Parathyroid adenoma (tissue), 2 donors: ENCODE data around the gene RAG1.

Source experiments
- H2AFZ ChIP-seq: fragments of 300-600 bp; sonication (generic); one replicate; pipeline ENCODE4 v1.7.0; 2017; ENCODE audit warnings: antibody characterized with exemption, mild to moderate bottlenecking
- H3K27ac ChIP-seq: fragments of 300-600 bp; sonication (generic); one replicate; pipeline ENCODE4 v1.7.0; 2017
- H3K27me3 ChIP-seq: fragments of 300-600 bp; sonication (generic); one replicate; pipeline ENCODE4 v1.7.0; 2017; ENCODE audit warnings: low read length; ENCODE audit not compliant: control insufficient read depth, insufficient read depth
- H3K36me3 ChIP-seq: fragments of 300-600 bp; sonication (generic); one replicate; pipeline ENCODE4 v1.7.0; 2017; ENCODE audit warnings: low read length; ENCODE audit not compliant: control insufficient read depth, insufficient read depth
- H3K4me1 ChIP-seq: fragments of 300-600 bp; sonication (generic); one replicate; pipeline ENCODE4 v1.7.0; 2017; ENCODE audit warnings: control low read depth
- H3K4me2 ChIP-seq: fragments of 300-600 bp; sonication (generic); one replicate; pipeline ENCODE4 v1.7.0; 2017; ENCODE audit warnings: low read length
- H3K4me3 ChIP-seq: fragments of 300-600 bp; sonication (generic); one replicate; pipeline ENCODE4 v1.7.0; 2017; ENCODE audit warnings: low read depth, low read length
- H3K79me2 ChIP-seq: fragments of 300-600 bp; sonication (generic); one replicate; pipeline ENCODE4 v1.7.0; 2017; ENCODE audit warnings: control low read depth
- H3K9ac ChIP-seq: fragments of 300-600 bp; sonication (generic); one replicate; pipeline ENCODE4 v1.7.0; 2017; ENCODE audit warnings: mild to moderate bottlenecking
- H3K9me3 ChIP-seq: fragments of 300-600 bp; sonication (generic); one replicate; pipeline ENCODE4 v1.7.0; 2017; ENCODE audit warnings: low read length; ENCODE audit not compliant: control insufficient read depth
- TF ChIP-seq, protein P1 (sequence below): fragments of 300-600 bp; sonication (generic); IDR thresholded peaks from one replicate; pipeline ENCODE4 v1.7.0; 2017; ENCODE audit warnings: antibody characterized with exemption, mild to moderate bottlenecking
- donor health status: primary hyperparathyroidism.

Gene RAG1

GRCh38 chr11:36567694-36568093, at the start of gene RAG1:
TSS of gene RAG1 (plus strand) at chr11:36568007. CDS start at chr11:36573305, 5,298 bp downstream.
- Histone ChIP-seq H2AFZ (no peak within 1 kb of the TSS), H3K79me2 (no peaks in the 10 kb centered on the region), H3K27ac (no peak within 1 kb of the TSS), H3K9ac (no peak within 1 kb of the TSS), H3K4me3 (no peak within 1 kb of the TSS), H3K4me1 (no peaks in the 10 kb centered on the region), H3K9me3 (no peaks in the 10 kb centered on the region), H3K36me3 (no peaks in the 10 kb centered on the region), H3K4me2 (no peak within 1 kb of the TSS), H3K27me3 (no peaks in the 10 kb centered on the region)
- TF ChIP-seq, protein P1, sequence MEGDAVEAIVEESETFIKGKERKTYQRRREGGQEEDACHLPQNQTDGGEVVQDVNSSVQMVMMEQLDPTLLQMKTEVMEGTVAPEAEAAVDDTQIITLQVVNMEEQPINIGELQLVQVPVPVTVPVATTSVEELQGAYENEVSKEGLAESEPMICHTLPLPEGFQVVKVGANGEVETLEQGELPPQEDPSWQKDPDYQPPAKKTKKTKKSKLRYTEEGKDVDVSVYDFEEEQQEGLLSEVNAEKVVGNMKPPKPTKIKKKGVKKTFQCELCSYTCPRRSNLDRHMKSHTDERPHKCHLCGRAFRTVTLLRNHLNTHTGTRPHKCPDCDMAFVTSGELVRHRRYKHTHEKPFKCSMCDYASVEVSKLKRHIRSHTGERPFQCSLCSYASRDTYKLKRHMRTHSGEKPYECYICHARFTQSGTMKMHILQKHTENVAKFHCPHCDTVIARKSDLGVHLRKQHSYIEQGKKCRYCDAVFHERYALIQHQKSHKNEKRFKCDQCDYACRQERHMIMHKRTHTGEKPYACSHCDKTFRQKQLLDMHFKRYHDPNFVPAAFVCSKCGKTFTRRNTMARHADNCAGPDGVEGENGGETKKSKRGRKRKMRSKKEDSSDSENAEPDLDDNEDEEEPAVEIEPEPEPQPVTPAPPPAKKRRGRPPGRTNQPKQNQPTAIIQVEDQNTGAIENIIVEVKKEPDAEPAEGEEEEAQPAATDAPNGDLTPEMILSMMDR = no peak

DNA sequence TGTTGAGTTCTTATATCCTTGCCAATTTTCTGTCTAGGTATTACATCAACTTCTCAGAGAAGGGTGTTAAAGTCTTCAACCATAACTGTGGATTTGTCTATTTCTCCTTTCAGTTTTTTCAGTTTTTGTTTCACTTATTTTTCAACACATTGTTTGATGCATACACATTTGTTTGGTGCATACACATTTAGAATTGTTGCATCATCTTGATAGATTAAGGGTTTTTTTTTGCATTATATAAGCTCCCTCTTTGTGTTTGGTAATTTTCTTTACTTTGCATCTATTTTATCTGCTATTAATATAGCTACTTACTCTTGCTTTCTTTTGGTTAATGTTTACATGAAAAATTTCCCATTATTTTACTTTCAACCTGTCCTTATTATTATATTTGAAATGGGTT, 37.0 kb upstream of the RAG1 start:
- TF ChIP-seq, protein P1 = no peak
- no peaks in the 10 kb centered on the region for H3K27me3 ChIP-seq
- no peaks in the 10 kb centered on the region for H3K4me1 ChIP-seq
- H3K4me2 ChIP-seq = no peak overlapping the region
- no peak overlapping the region for H2AFZ ChIP-seq
- H3K9me3 ChIP-seq = no peaks in the 10 kb centered on the region
- H3K79me2 ChIP-seq = no peaks in the 10 kb centered on the region
- H3K36me3 ChIP-seq = no peaks in the 10 kb centered on the region
- H3K4me3 ChIP-seq = no peak overlapping the region
- H3K9ac ChIP-seq = no peak overlapping the region
- H3K27ac ChIP-seq = no peak overlapping the region

DNA sequence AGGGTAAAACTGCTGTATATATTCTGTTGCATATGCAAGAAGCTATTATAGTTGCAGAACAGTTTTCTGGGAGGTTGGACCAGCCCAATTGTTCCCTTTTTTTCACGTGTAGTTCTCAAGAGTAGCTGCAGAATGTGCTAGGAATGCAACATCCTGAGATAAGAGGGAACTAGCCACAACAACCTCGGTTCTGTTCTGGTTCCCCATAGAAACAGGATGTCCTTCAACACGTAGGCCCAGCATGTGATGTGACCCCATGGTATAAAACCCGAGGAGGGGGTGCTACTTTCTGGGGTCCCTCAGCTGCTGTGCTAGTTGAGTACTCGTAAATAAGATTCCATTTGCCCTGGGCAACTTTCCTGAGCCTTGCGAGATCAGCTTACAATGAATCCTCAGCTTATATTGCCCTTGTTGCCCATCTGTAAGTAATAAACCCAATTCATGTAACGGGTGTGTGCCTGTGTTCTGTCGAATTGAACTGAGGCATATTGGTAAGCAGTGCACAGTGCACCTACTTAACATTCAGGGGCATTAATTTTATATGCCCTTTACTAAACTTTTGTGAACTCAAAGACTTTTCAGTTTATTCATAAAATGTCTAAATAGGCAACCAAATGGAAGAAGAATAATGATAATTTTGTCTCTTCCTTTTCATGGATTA, 34.7 kb upstream of the RAG1 start:
- Histone ChIP-seq H3K36me3 (no peaks in the 10 kb centered on the region), H3K27me3 (no peaks in the 10 kb centered on the region), H3K4me1 (no peaks in the 10 kb centered on the region), H2AFZ (no peak overlapping the region), H3K9me3 (no peaks in the 10 kb centered on the region), H3K9ac (no peak overlapping the region), H3K27ac (no peak overlapping the region), H3K4me2 (no peak overlapping the region), H3K4me3 (no peak overlapping the region), H3K79me2 (no peaks in the 10 kb centered on the region)
- TF ChIP-seq, protein P1 = no peak

DNA sequence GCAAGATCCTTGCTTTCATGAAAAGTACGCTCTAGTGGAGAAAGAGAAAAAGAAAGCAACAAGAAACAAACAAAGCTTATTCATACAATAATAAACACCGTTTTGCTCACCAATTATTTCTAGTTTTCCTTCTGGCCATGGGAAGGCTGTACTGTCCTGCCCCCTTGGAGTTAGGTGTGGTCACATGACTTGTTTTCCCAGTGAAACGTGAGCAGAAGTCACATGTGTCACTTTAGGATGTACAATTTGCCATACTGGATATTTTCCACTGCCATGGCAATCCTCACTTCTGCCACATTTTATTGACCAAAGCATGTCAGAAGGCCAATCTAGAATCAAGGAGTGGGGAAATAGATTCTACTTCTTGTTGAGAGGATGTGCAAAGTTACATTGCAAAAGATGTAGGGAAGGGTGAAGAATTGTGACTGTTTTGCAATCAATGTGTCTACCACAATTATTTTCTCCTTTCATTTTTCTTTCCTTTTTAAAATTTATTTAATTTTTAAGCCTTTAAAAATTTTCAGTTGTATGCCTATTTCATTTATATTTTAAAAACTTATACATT, 33.4 kb upstream of the RAG1 start:
- H3K9me3 ChIP-seq = no peaks in the 10 kb centered on the region
- H3K27me3 ChIP-seq = no peaks in the 10 kb centered on the region
- H3K79me2 ChIP-seq = no peaks in the 10 kb centered on the region
- H2AFZ ChIP-seq = no peak overlapping the region
- H3K4me1 ChIP-seq = no peaks in the 10 kb centered on the region
- H3K4me3 ChIP-seq = no peak overlapping the region
- TF ChIP-seq, protein P1 = no peak
- H3K27ac ChIP-seq = no peak overlapping the region
- H3K9ac ChIP-seq = no peak overlapping the region
- no peak overlapping the region for H3K4me2 ChIP-seq
- H3K36me3 ChIP-seq = no peaks in the 10 kb centered on the region

GRCh38 chr11:36540998-36541397, 26.8 kb upstream of the RAG1 start:
- TF ChIP-seq, protein P1 = peak; percentile 38
- no peak overlapping the region for H3K4me2 ChIP-seq
- H3K27me3 ChIP-seq = no peaks in the 10 kb centered on the region

More at GRCh38 chr11:36540998-36541397, 26.8 kb upstream of the RAG1 start:
- Histone ChIP-seq H3K9me3 (no peaks in the 10 kb centered on the region), H3K36me3 (no peaks in the 10 kb centered on the region), H3K4me1 (peaks cover 2% of the 10 kb centered on the region), H3K9ac (no peak overlapping the region), H3K4me3 (no peak overlapping the region), H3K27ac (no peak overlapping the region), H2AFZ (no peak overlapping the region), H3K79me2 (no peaks in the 10 kb centered on the region)
